ENCODE results near the gene MGST3. TPM values are rescaled to one million over a fixed set of nuclear protein-coding genes. Genes with fewer than 3 reads are reported as not detected.
"Not testable (repeated sequence)": the region's sequence is repeated elsewhere in the genome, so short reads cannot be mapped to it uniquely, and the experiment has no call there.

The MGST3 gene
- total RNA-seq, 1 experiment from 2014 or later: 173 TPM

- Histone ChIP-seq H3K36me3 (ENCODE audit: control insufficient read depth, insufficient read depth, low read length) (no peaks in the 10 kb centered on the region), H3K9me3 (no peaks in the 10 kb centered on the region), H3K4me1 (peaks cover 23% of the 10 kb centered on the region; the same call in 1 of the 2 replicates), H3K27me3 (replicated peaks; ENCODE audit: control insufficient read depth, insufficient read depth, low read length) (no peaks in the 10 kb centered on the region), H3K4me3 (ENCODE audit: low read depth, low read length) (no peak overlapping the region)
- H3K4me1 Mint-ChIP-seq (ENCODE audit: low read depth, unreplicated experiment): peaks cover 25% of the 10 kb centered on the region
- no peak overlapping the region for H3K4me3 Mint-ChIP-seq (ENCODE audit: unreplicated experiment)
- no peak for DNase-seq
- TF ChIP-seq CTCF (IDR thresholded peaks at IDR 0.05; ENCODE audit: insufficient read depth in 1 of 2, low read depth in 1 of 2, low read length in 1 of 2, severe bottlenecking in 1 of 2, unreplicated experiment in 1 of 2): no peak
- no TSS peak for BruUV-seq (replicated peaks)
- POLR2A ChIA-PET: no interaction called here
- no peak overlapping the region for H3K27ac Mint-ChIP-seq (ENCODE audit: unreplicated experiment)
- CTCF ChIA-PET: no interaction called here
- no peaks in the 10 kb centered on the region for H3K9me3 Mint-ChIP-seq (ENCODE audit: unreplicated experiment)
- H3K36me3 Mint-ChIP-seq (ENCODE audit: insufficient read depth, unreplicated experiment): peaks cover 15% of the 10 kb centered on the region
- intact Hi-C loops (cut with micrococcal nuclease; ENCODE audit: unreplicated experiment): no loop called here
- no peaks in the 10 kb centered on the region for H3K27me3 Mint-ChIP-seq (ENCODE audit: insufficient read depth, unreplicated experiment)
Measured at GRCh38 chr1:165635823-165636222, 4.8 kb downstream of the MGST3 start.

GRCh38 chr1:165637427-165637826 is 6.4 kb downstream of the MGST3 start:
- Histone ChIP-seq H3K27me3 (replicated peaks; ENCODE audit: control insufficient read depth, insufficient read depth, low read length) (no peaks in the 10 kb centered on the region), H3K36me3 (ENCODE audit: control insufficient read depth, insufficient read depth, low read length) (no peaks in the 10 kb centered on the region), H3K4me1 (peaks cover 23% of the 10 kb centered on the region; the same call in 1 of the 2 replicates), H3K9me3 (no peaks in the 10 kb centered on the region), H3K4me3 (ENCODE audit: low read depth, low read length) (no peak overlapping the region)
- BruUV-seq (replicated peaks): no TSS peak
- peaks cover 15% of the 10 kb centered on the region for H3K36me3 Mint-ChIP-seq (ENCODE audit: insufficient read depth, unreplicated experiment)
- peaks cover 25% of the 10 kb centered on the region for H3K4me1 Mint-ChIP-seq (ENCODE audit: low read depth, unreplicated experiment)
- no peaks in the 10 kb centered on the region for H3K9me3 Mint-ChIP-seq (ENCODE audit: unreplicated experiment)
- H3K27me3 Mint-ChIP-seq (ENCODE audit: insufficient read depth, unreplicated experiment): no peaks in the 10 kb centered on the region
- TF ChIP-seq CTCF (IDR thresholded peaks at IDR 0.05; ENCODE audit: insufficient read depth in 1 of 2, low read depth in 1 of 2, low read length in 1 of 2, severe bottlenecking in 1 of 2, unreplicated experiment in 1 of 2): no peak
- peak in 1 of 2 experiments; percentile 35 for DNase-seq
- ChIA-PET POLR2A (interaction anchor here (0.8 kb wide), 1 partner anchor 10 kb away, joined by 3 read pairs; no protein-coding TSS in a partner anchor), CTCF (no interaction called here)
- intact Hi-C loops (cut with micrococcal nuclease; ENCODE audit: unreplicated experiment): no loop called here
- peak overlapping the region; percentile 47 for H3K27ac Mint-ChIP-seq (ENCODE audit: unreplicated experiment)
- no peak overlapping the region for H3K4me3 Mint-ChIP-seq (ENCODE audit: unreplicated experiment)

- H3K4me3 Mint-ChIP-seq (ENCODE audit: unreplicated experiment); POLR2A ChIA-PET; H3K27me3 ChIP-seq (replicated peaks; ENCODE audit: control insufficient read depth, insufficient read depth, low read length); BruUV-seq (replicated peaks); H3K4me3 ChIP-seq (ENCODE audit: low read depth, low read length); H3K9me3 Mint-ChIP-seq (ENCODE audit: unreplicated experiment); intact Hi-C loops (cut with micrococcal nuclease; ENCODE audit: unreplicated experiment); H3K36me3 ChIP-seq (ENCODE audit: control insufficient read depth, insufficient read depth, low read length); H3K9me3 ChIP-seq; CTCF ChIA-PET; DNase-seq; H3K27me3 Mint-ChIP-seq (ENCODE audit: insufficient read depth, unreplicated experiment): not testable (repeated sequence)
- H3K4me1 ChIP-seq: peaks cover 19% of the 10 kb centered on the region; the same call in 1 of the 2 replicates
- Mint-ChIP-seq H3K4me1 (ENCODE audit: low read depth, unreplicated experiment) (peaks cover 25% of the 10 kb centered on the region), H3K36me3 (ENCODE audit: insufficient read depth, unreplicated experiment) (peaks cover 15% of the 10 kb centered on the region), H3K27ac (ENCODE audit: unreplicated experiment) (peak overlapping the region; percentile 47)
Measured at GRCh38 chr1:165638211-165638610, 7.2 kb downstream of the MGST3 start.

All from Caco-2 (cell line).